ENCODE measurements around the gene MSRB3. TPM values are rescaled to one million over a fixed set of nuclear protein-coding genes. Genes with fewer than 3 reads are reported as not detected.

The MSRB3 gene
- total RNA-seq, 1 experiment from 2014 or later: 2.8 TPM

GRCh38 chr12:65508276-65509035 lies 230.0 kb downstream of the MSRB3 start:
- H3K36me3 ChIP-seq (replicated peaks; ENCODE audit: control insufficient read depth, insufficient read depth, low read length): no peaks in the 10 kb centered on the region
- no peak overlapping the region for H3K4me3 ChIP-seq (ENCODE audit: insufficient read depth, low read depth, low read length)
- H3K27me3 ChIP-seq (ENCODE audit: control insufficient read depth, insufficient read depth, low read length): peaks cover 1% of the 10 kb centered on the region; the same call in 1 of the 2 replicates
- no peak for DNase-seq

GRCh38 chr12:65510007-65510406 lies 231.5 kb downstream of the MSRB3 start:
- H3K27me3 ChIP-seq (ENCODE audit: control insufficient read depth, insufficient read depth, low read length): peaks cover 1% of the 10 kb centered on the region; the same call in 1 of the 2 replicates
- no peak overlapping the region for H3K4me3 ChIP-seq (ENCODE audit: insufficient read depth, low read depth, low read length)
- no peaks in the 10 kb centered on the region for H3K36me3 ChIP-seq (replicated peaks; ENCODE audit: control insufficient read depth, insufficient read depth, low read length)
- DNase-seq: no peak

DNA sequence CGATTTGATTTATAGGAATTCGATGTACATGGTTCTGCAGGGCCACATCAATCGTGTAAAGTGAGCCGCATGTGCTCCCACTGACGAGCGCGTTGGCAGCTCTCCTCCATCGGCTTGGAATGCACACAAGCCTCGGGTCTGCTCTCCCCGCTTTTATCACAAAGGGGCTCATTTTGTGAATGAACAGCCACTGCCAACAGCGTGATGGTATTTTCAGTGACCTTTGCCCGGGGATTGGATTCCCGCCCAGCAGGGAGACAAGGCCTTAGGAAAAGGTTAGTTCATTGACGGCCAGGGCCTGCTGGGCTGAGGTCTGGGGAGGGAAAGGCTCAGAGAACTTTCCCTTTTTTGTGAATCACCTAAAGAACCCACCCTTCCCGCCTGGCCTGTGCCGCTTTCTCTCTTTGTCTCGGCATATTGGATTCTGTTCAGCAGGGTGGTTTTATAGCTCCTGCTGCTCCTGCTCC lies 232.1 kb downstream of the MSRB3 start:
- Histone ChIP-seq H3K27me3 (ENCODE audit: control insufficient read depth, insufficient read depth, low read length) (peaks cover 1% of the 10 kb centered on the region; the same call in 1 of the 2 replicates), H3K36me3 (replicated peaks; ENCODE audit: control insufficient read depth, insufficient read depth, low read length) (no peaks in the 10 kb centered on the region), H3K4me3 (ENCODE audit: insufficient read depth, low read depth, low read length) (no peak overlapping the region)
- DNase-seq: peak; percentile 40

- Histone ChIP-seq H3K27me3 (ENCODE audit: control insufficient read depth, insufficient read depth, low read length) (peaks cover 1% of the 10 kb centered on the region; the same call in 1 of the 2 replicates), H3K4me3 (ENCODE audit: insufficient read depth, low read depth, low read length) (no peak overlapping the region), H3K36me3 (replicated peaks; ENCODE audit: control insufficient read depth, insufficient read depth, low read length) (no peaks in the 10 kb centered on the region)
- DNase-seq: no peak
These were observed 232.8 kb downstream of the MSRB3 start for GRCh38 chr12:65511134-65511834.

DNA sequence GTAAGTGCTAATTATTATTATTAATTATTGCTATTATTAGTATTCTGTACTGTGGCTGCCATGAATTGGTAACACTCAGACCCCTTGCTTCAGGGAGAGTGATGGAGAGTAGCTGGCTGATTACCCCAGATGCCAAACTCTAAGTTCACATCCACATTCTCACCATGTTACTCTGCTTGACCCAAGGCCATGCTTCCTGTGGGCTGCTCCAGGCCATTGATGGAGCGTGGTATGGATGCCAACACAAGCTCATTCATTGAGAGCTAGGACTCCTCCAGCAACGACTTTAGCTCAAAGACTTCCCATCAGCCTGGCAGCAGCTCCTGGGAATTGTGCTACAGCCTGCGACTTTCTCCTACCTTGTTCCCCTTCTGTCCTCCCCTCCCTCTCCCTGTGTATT lies 233.4 kb downstream of the MSRB3 start:
- DNase-seq: no peak
- Histone ChIP-seq H3K27me3 (ENCODE audit: control insufficient read depth, insufficient read depth, low read length) (peaks cover 1% of the 10 kb centered on the region; the same call in 1 of the 2 replicates), H3K36me3 (replicated peaks; ENCODE audit: control insufficient read depth, insufficient read depth, low read length) (no peaks in the 10 kb centered on the region), H3K4me3 (ENCODE audit: insufficient read depth, low read depth, low read length) (no peak overlapping the region)

Other genes with a start within 250 kb of the MSRB3 start
- 0.07 and 0.14 TPM in 2 replicates for gene WIF1, start 157.4 kb upstream of the MSRB3 start, total RNA-seq (2014; rRNA removed; shearing (Covaris generic))
- gene LEMD3, start 109.1 kb upstream of the MSRB3 start, total RNA-seq (2014; rRNA removed; shearing (Covaris generic)): 20.5 and 28.3 TPM in 2 replicates

Measured in H7 (cell line).